NB4 (cell line): Measurements from ENCODE around the gene VANGL1.

Experiments
- CTCF ChIP-seq: IDR thresholded peaks from one replicate; pipeline ENCODE4 v1.5.1; 2012; ENCODE audit warnings: low read depth, low read length
- MAX ChIP-seq: IDR thresholded peaks from 2 replicates; pipeline ENCODE4 v1.6.1; 2011; ENCODE audit warnings: low read depth, low read length
- POLR2A ChIP-seq: IDR thresholded peaks from 2 replicates; pipeline ENCODE4 v1.6.1; 2011; ENCODE audit warnings: mild to moderate bottlenecking; ENCODE audit not compliant: insufficient read length; ENCODE audit errors: extremely low read depth

- no peak for TF ChIP-seq CTCF
- no peak for TF ChIP-seq POLR2A
- no peak for TF ChIP-seq MAX
Measured at GRCh38 chr1:115665319-115666096, 23.7 kb downstream of the VANGL1 start.
